H9 (cell line): ENCODE data around the gene MRAS. TPM values are rescaled to one million over a fixed set of nuclear protein-coding genes. Genes with fewer than 3 reads are reported as not detected.

Experiments used
- DNase-seq: peaks from one replicate; pipeline ENCODE4 v3.0.0-alpha.2; 2017
- H2AFZ ChIP-seq: one replicate; pipeline ENCODE4 v1.6.1; 2013; ENCODE audit warnings: mild to moderate bottlenecking, low read length, control low read depth, moderate library complexity
- H2AK5ac ChIP-seq: 2 replicates; pipeline ENCODE4 v1.6.1; 2013; ENCODE audit warnings: low read length, control low read depth, mixed read lengths; ENCODE audit not compliant: insufficient read length
- H2BK120ac ChIP-seq: one replicate; pipeline ENCODE4 v1.6.1; 2013; ENCODE audit warnings: low read depth, mild to moderate bottlenecking, low read length, control low read depth, inconsistent platforms; ENCODE audit not compliant: poor library complexity, severe bottlenecking
- H2BK12ac ChIP-seq: 2 replicates; pipeline ENCODE4 v1.6.1; 2013; ENCODE audit warnings: low read length, control low read depth, mixed read lengths, low read depth; ENCODE audit not compliant: insufficient read length
- H2BK15ac ChIP-seq: 2 replicates; pipeline ENCODE4 v1.6.1; 2013; ENCODE audit warnings: low read depth, low read length, control low read depth
- H2BK20ac ChIP-seq: one replicate; pipeline ENCODE4 v1.6.1; 2013; ENCODE audit warnings: low read depth, mild to moderate bottlenecking, low read length, control low read depth, inconsistent platforms; ENCODE audit not compliant: poor library complexity, severe bottlenecking
- H2BK5ac ChIP-seq: 2 replicates; pipeline ENCODE4 v1.6.1; 2013; ENCODE audit warnings: low read length, control low read depth, mixed read lengths; ENCODE audit not compliant: insufficient read length
- H3K14ac ChIP-seq: 2 replicates; pipeline ENCODE4 v1.6.1; 2013; ENCODE audit warnings: low read length, control low read depth; ENCODE audit not compliant: insufficient read depth
- H3K18ac ChIP-seq: 2 replicates; pipeline ENCODE4 v1.6.1; 2013; ENCODE audit warnings: low read depth, mild to moderate bottlenecking, mixed read lengths, low read length, control low read depth; ENCODE audit not compliant: insufficient read length
- H3K23ac ChIP-seq: 2 replicates; pipeline ENCODE4 v1.6.1; 2013; ENCODE audit warnings: low read length, control low read depth, mixed read lengths, low read depth; ENCODE audit not compliant: insufficient read length
- H3K23me2 ChIP-seq: 2 replicates; pipeline ENCODE4 v1.6.1; 2013; ENCODE audit warnings: low read depth, mild to moderate bottlenecking, mixed read lengths, low read length, control low read depth; ENCODE audit not compliant: insufficient read length, poor library complexity, severe bottlenecking
- H3K27ac ChIP-seq: 2 replicates; pipeline ENCODE4 v1.5.1; 2013; ENCODE audit warnings: low read length, control low read depth, mixed read lengths, low read depth; ENCODE audit not compliant: insufficient read length
- H3K27me3 ChIP-seq: 2 replicates; pipeline ENCODE4 v1.6.1; 2013; ENCODE audit warnings: low read length, control low read depth, inconsistent platforms; ENCODE audit not compliant: insufficient read depth
- H3K4ac ChIP-seq: 2 replicates; pipeline ENCODE4 v1.6.1; 2013; ENCODE audit warnings: low read depth, mild to moderate bottlenecking, control low read depth, inconsistent platforms, low read length, moderate library complexity
- H3K4me1 ChIP-seq: 2 replicates; pipeline ENCODE4 v1.6.1; 2013; ENCODE audit warnings: low read length, control low read depth, inconsistent platforms; ENCODE audit not compliant: insufficient read depth
- H3K4me2 ChIP-seq: 2 replicates; pipeline ENCODE4 v1.6.1; 2013; ENCODE audit warnings: low read length, control low read depth, mixed read lengths; ENCODE audit not compliant: insufficient read length, insufficient read depth
- H3K56ac ChIP-seq: 2 replicates; pipeline ENCODE4 v1.6.1; 2013; ENCODE audit warnings: low read depth, mild to moderate bottlenecking, mixed read lengths, low read length, control low read depth; ENCODE audit not compliant: insufficient read length
- H3K79me1 ChIP-seq: 2 replicates; pipeline ENCODE4 v1.6.1; 2013; ENCODE audit warnings: low read depth, mild to moderate bottlenecking, moderate library complexity, low read length, control low read depth, inconsistent platforms; ENCODE audit not compliant: insufficient read depth, poor library complexity, severe bottlenecking
- H3K79me2 ChIP-seq: 2 replicates; pipeline ENCODE4 v1.6.1; 2013; ENCODE audit warnings: low read length, control low read depth, inconsistent platforms; ENCODE audit not compliant: insufficient read depth
- H3K9ac ChIP-seq: 2 replicates; pipeline ENCODE4 v1.6.1; 2013; ENCODE audit warnings: low read length, control low read depth, mixed read lengths; ENCODE audit not compliant: insufficient read length; ENCODE audit errors: extremely low read depth
- H3K9me3 ChIP-seq: one replicate; pipeline ENCODE4 v1.6.1; 2013; ENCODE audit warnings: low read depth, low read length, inconsistent platforms; ENCODE audit not compliant: control insufficient read depth
- H3T11ph ChIP-seq: one replicate; pipeline ENCODE4 v1.6.1; 2013; ENCODE audit warnings: mild to moderate bottlenecking, low read length, control low read depth, inconsistent platforms
- H4K20me1 ChIP-seq: one replicate; pipeline ENCODE4 v1.6.1; 2013; ENCODE audit not compliant: control insufficient read depth, insufficient read length, insufficient read depth
- H4K5ac ChIP-seq: 2 replicates; pipeline ENCODE4 v1.6.1; 2013; ENCODE audit warnings: low read depth, mild to moderate bottlenecking, mixed read lengths, low read length, control low read depth; ENCODE audit not compliant: insufficient read length
- H4K8ac ChIP-seq: replicated peaks from 2 replicates; pipeline ENCODE4 v1.6.1; 2013; ENCODE audit warnings: low read length, control low read depth, mixed read lengths, low read depth; ENCODE audit not compliant: insufficient read length
- H4K91ac ChIP-seq: 2 replicates; pipeline ENCODE4 v1.6.1; 2013; ENCODE audit warnings: low read depth, mild to moderate bottlenecking, moderate library complexity, mixed read lengths, low read length, control low read depth; ENCODE audit not compliant: insufficient read length
- H3K27ac Mint-ChIP-seq, 3 experiments: 2 replicates in 2 of 3; 3 replicates in 1 of 3; pipeline ENCODE4 v1.8.0; 2020 to 2021; ENCODE audit warnings: mixed read lengths in 3 of 3, mild to moderate bottlenecking in 1 of 3, moderate library complexity in 1 of 3
- H3K27me3 Mint-ChIP-seq: 2 replicates; pipeline ENCODE4 v1.8.0; 2021; ENCODE audit warnings: low read depth, mild to moderate bottlenecking, moderate library complexity, mixed read lengths
- H3K36me3 Mint-ChIP-seq, 3 experiments: 2 replicates in 2 of 3; 3 replicates in 1 of 3; pipeline ENCODE4 v1.8.0; 2020 to 2021; ENCODE audit warnings: low read depth in 3 of 3, mixed read lengths in 3 of 3; ENCODE audit not compliant: insufficient read depth in 1 of 3
- H3K4me1 Mint-ChIP-seq, 2 experiments: 2 replicates each; pipeline ENCODE4 v1.8.0; 2020; ENCODE audit warnings: mixed read lengths in 2 of 2
- H3K4me3 Mint-ChIP-seq, 2 experiments: 2 replicates in 1 of 2; 3 replicates in 1 of 2; pipeline ENCODE4 v1.8.0; 2020 to 2021; ENCODE audit warnings: mild to moderate bottlenecking in 2 of 2, mixed read lengths in 2 of 2, moderate library complexity in 1 of 2
- H3K9me3 Mint-ChIP-seq, 2 experiments: 2 replicates in 1 of 2; 3 replicates in 1 of 2; pipeline ENCODE4 v1.8.0; 2020; ENCODE audit warnings: mild to moderate bottlenecking in 2 of 2, mixed read lengths in 2 of 2, moderate library complexity in 1 of 2
- CTCF ChIP-seq: fragments of 200-600 bp; sonication (generic); conservative IDR thresholded peaks from 3 replicates; pipeline ENCODE4 v1.8.0; 2021; ENCODE audit warnings: antibody characterized with exemption, mild to moderate bottlenecking
- WGBS: extraction: QIAGEN DNeasy Blood & Tissue Kit; methylation state at CpG from one replicate; pipeline ENCODE4 v1.1.7; 2013; ENCODE audit warnings: missing lambda C conversion rate, low lambda C conversion rate, mixed read lengths; ENCODE audit not compliant: insufficient read length; ENCODE audit errors: extremely low coverage; 5-methylcytosine and 5-hydroxymethylcytosine counted together
- long read RNA-seq: library from polyadenylated mRNA; unstranded; transcript quantifications from one replicate; pipeline ENCODE4 v2.0.0, GENCODE V29; 2020
- total RNA-seq: library from RNA; stranded (reverse); gene quantifications from 2 replicates; pipeline ENCODE4 v1.2.1, GENCODE V29; 2021

Gene MRAS
- 10.6 and 10.9 TPM in 2 replicates for total RNA-seq
- long read RNA-seq, partial matches to known transcripts, result 1 of 14 reads
- long read RNA-seq, other reads (novel, unspliced or antisense), result 9 of 14 reads

DNA sequence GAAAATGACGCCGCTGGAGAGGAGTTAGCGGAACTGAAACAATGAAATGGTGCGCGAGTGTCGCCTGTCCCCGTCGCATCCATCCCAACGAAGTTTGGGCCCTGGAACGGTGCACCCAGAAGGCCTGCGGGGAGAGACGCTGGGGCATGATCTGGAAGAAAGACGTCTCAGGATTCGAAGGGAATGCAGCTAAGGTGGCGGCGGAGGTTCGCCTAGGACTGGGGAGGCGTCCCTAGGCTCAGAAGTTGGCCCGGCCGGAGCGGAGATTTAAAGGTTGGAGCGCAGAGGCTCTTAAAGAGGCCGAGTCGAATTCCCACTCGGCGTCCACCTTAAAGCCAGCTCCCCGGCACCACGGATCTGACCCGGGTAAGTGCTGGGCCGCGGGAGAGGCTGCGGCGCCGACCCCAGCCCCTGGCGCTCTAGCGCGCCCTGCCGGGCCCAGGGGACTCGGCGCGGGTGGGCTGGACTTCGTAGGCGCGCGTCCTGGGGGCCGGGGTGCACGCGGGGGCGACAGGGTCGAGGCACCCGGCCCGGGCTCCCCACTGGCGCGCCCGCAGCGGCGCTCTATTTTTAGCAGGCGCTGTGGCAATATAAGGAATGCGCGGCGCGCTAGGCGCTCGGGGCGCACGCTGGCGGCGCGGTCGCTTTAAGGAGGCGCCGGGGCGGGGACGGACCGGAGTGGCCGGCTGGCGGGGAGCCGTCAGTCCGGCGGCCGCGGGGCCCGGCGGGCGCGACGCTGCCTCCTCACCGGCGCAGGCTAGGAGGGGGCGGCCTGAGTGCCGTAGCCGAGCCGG, at the start of gene MRAS:
MRAS (plus strand) TSS at position 620 of the 794 bp plus-strand sequence. CDS start 24,305 bp downstream, outside the sequence.
- Mint-ChIP-seq H3K4me3 (peak within 1 kb of the TSS; percentile 84 to 92), H3K9me3 (peaks cover 0 to 2% of the 10 kb centered on the region in 2 experiments; a peak in 2 of 5 replicates), H3K4me1 (peaks cover 16 to 17% of the 10 kb centered on the region in 2 experiments), H3K36me3 (no peaks in the 10 kb centered on the region), H3K27ac (peak within 1 kb of the TSS; percentile 78 to 95 (median 94); a peak in 6 of 7 replicates), H3K27me3 (peaks cover 30% of the 10 kb centered on the region)
- no peak within 1 kb of the TSS for H2BK120ac ChIP-seq
- no peak within 1 kb of the TSS for H3K56ac ChIP-seq
- peak within 1 kb of the TSS; percentile 72 for H3K4me2 ChIP-seq
- peak within 1 kb of the TSS; percentile 72 for H3K18ac ChIP-seq
- H2AFZ ChIP-seq, result peak within 1 kb of the TSS; percentile 59
- no peaks in the 10 kb centered on the region for H3K79me2 ChIP-seq
- H2AK5ac ChIP-seq, result no peak within 1 kb of the TSS
- H3K9ac ChIP-seq, result peak within 1 kb of the TSS; percentile 57
- no peaks in the 10 kb centered on the region for H3K4me1 ChIP-seq
- no peak within 1 kb of the TSS for H2BK5ac ChIP-seq
- H3K9me3 ChIP-seq, result no peaks in the 10 kb centered on the region
- H3K27me3 ChIP-seq, result 0 out of 2 replicates have a peak, but pooled peaks cover 2% of the 10 kb centered on the region
- DNase-seq, result peak; percentile 78
- peak; percentile 67 for TF ChIP-seq CTCF
- no peak within 1 kb of the TSS for H2BK12ac ChIP-seq
- WGBS, result no CpG with 5 or more reads among the region's 93 CpGs
- no peak within 1 kb of the TSS for H2BK15ac ChIP-seq
- H3K14ac ChIP-seq, result peak within 1 kb of the TSS; percentile 88
- no peak within 1 kb of the TSS for H4K91ac ChIP-seq
- no peak within 1 kb of the TSS for H3T11ph ChIP-seq
- no peak within 1 kb of the TSS for H4K8ac ChIP-seq
- H3K4ac ChIP-seq, result no peak within 1 kb of the TSS
- H3K79me1 ChIP-seq, result no peaks in the 10 kb centered on the region
- no peak within 1 kb of the TSS for H3K23ac ChIP-seq
- no peaks in the 10 kb centered on the region for H4K20me1 ChIP-seq
- no peak within 1 kb of the TSS for H2BK20ac ChIP-seq
- H3K23me2 ChIP-seq, result peaks cover 9% of the 10 kb centered on the region
- no peak within 1 kb of the TSS for H4K5ac ChIP-seq
- H3K27ac ChIP-seq, result no peak within 1 kb of the TSS
